Osteocyte (in vitro differentiated cells): ENCODE results near the gene PSMB3. TPM values are rescaled to one million over a fixed set of nuclear protein-coding genes. Genes with fewer than 3 reads are reported as not detected.

Source experiments
- DNase-seq: peaks from one replicate; pipeline ENCODE4 v3.0.0; 2021; ENCODE audit warnings: mixed read lengths; ENCODE audit not compliant: unreplicated experiment; ENCODE audit errors: extremely low spot score
- H3K27ac Mint-ChIP-seq: one replicate; pipeline ENCODE4 v1.8.0; 2021; ENCODE audit warnings: mild to moderate bottlenecking, mixed read lengths; ENCODE audit not compliant: unreplicated experiment
- H3K27me3 Mint-ChIP-seq: one replicate; pipeline ENCODE4 v1.8.0; 2021; ENCODE audit warnings: mixed read lengths; ENCODE audit not compliant: unreplicated experiment
- H3K36me3 Mint-ChIP-seq: one replicate; pipeline ENCODE4 v1.8.0; 2021; ENCODE audit warnings: mixed read lengths; ENCODE audit not compliant: unreplicated experiment
- H3K4me1 Mint-ChIP-seq: one replicate; pipeline ENCODE4 v1.8.0; 2021; ENCODE audit warnings: mixed read lengths; ENCODE audit not compliant: unreplicated experiment
- H3K4me3 Mint-ChIP-seq: one replicate; pipeline ENCODE4 v1.8.0; 2021; ENCODE audit warnings: mild to moderate bottlenecking, moderate library complexity, mixed read lengths; ENCODE audit not compliant: unreplicated experiment
- H3K9me3 Mint-ChIP-seq: one replicate; pipeline ENCODE4 v1.8.0; 2021; ENCODE audit warnings: mixed read lengths; ENCODE audit not compliant: unreplicated experiment
- total RNA-seq: library from RNA; stranded (reverse); gene quantifications from 2 replicates; pipeline ENCODE4 v1.2.1, GENCODE V29; 2021
- TF ChIP-seq, protein P1 (sequence below): fragments of 200-600 bp; sonication (generic); IDR thresholded peaks from 2 replicates; pipeline ENCODE4 v1.5.0; 2021; ENCODE audit warnings: antibody characterized with exemption, mild to moderate bottlenecking, moderate library complexity

PSMB3 gene
- total RNA-seq, 1 donor from 2014 or later, result 144 TPM

DNA sequence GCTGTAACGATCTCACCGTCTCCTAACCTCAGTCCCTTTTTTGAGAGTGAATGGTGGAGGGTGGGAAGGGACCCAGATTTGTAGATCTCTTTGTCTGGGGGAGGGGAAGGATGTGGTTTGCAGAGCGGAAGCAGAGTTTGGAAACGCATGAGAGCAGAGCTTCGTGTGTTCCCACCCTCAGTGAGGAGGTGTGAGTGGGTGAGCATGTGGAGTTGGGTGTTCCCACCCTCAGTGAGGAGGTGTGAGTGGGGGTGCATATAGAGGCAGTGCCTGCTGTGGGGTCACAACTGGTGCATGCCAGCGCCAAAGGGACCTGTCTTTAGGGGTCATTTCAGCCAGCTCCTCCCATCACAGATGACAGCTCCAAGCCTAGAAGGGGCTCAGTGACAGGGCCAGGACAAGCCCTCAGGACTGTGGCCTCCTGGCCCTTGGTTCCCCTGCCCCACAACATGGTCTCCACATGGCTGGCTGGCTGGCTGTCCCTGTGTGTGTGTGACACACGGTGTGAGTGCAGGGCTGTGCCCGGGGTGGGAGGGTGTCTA is 24.2 kb upstream of the PSMB3 start:
- peaks cover 4% of the 10 kb centered on the region for H3K36me3 Mint-ChIP-seq
- H3K27me3 Mint-ChIP-seq, result no peaks in the 10 kb centered on the region
- TF ChIP-seq, protein P1, sequence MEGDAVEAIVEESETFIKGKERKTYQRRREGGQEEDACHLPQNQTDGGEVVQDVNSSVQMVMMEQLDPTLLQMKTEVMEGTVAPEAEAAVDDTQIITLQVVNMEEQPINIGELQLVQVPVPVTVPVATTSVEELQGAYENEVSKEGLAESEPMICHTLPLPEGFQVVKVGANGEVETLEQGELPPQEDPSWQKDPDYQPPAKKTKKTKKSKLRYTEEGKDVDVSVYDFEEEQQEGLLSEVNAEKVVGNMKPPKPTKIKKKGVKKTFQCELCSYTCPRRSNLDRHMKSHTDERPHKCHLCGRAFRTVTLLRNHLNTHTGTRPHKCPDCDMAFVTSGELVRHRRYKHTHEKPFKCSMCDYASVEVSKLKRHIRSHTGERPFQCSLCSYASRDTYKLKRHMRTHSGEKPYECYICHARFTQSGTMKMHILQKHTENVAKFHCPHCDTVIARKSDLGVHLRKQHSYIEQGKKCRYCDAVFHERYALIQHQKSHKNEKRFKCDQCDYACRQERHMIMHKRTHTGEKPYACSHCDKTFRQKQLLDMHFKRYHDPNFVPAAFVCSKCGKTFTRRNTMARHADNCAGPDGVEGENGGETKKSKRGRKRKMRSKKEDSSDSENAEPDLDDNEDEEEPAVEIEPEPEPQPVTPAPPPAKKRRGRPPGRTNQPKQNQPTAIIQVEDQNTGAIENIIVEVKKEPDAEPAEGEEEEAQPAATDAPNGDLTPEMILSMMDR, result no peak
- H3K4me3 Mint-ChIP-seq, result no peak overlapping the region
- H3K4me1 Mint-ChIP-seq, result peaks cover 30% of the 10 kb centered on the region
- DNase-seq, result no peak
- H3K27ac Mint-ChIP-seq, result no peak overlapping the region
- no peaks in the 10 kb centered on the region for H3K9me3 Mint-ChIP-seq

DNA sequence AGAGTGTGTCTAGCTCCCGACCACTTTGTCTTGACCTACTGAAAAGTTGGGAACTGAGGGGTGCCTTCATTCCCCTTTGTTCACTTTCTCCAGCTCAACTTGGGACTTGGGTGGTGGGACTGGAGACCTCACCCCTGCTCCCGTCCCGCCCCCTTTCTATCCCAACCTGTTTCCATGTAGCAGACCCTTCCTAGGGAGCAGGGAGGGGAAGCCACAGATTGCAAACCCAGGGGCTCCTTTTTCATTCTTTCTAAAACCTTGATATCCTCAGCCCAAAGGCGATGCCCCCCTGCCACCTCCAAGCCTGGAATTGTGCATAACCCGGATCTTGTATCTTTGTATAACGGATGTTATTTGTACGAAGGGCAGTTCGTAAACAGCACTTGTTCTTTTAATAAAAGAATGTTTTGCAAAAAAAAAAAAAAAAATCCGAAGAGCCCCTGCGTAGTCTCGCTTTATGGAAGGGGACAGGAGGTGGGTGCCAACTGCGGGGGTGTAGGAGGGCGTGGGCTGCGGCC is 23.1 kb upstream of the PSMB3 start:
- peaks cover 4% of the 10 kb centered on the region for H3K36me3 Mint-ChIP-seq
- peaks cover 27% of the 10 kb centered on the region for H3K4me1 Mint-ChIP-seq
- DNase-seq, result no peak
- TF ChIP-seq, protein P1, result no peak
- H3K4me3 Mint-ChIP-seq, result peak overlapping the region; percentile 70
- no peaks in the 10 kb centered on the region for H3K27me3 Mint-ChIP-seq
- H3K27ac Mint-ChIP-seq, result peak overlapping the region; percentile 55
- no peaks in the 10 kb centered on the region for H3K9me3 Mint-ChIP-seq

DNA sequence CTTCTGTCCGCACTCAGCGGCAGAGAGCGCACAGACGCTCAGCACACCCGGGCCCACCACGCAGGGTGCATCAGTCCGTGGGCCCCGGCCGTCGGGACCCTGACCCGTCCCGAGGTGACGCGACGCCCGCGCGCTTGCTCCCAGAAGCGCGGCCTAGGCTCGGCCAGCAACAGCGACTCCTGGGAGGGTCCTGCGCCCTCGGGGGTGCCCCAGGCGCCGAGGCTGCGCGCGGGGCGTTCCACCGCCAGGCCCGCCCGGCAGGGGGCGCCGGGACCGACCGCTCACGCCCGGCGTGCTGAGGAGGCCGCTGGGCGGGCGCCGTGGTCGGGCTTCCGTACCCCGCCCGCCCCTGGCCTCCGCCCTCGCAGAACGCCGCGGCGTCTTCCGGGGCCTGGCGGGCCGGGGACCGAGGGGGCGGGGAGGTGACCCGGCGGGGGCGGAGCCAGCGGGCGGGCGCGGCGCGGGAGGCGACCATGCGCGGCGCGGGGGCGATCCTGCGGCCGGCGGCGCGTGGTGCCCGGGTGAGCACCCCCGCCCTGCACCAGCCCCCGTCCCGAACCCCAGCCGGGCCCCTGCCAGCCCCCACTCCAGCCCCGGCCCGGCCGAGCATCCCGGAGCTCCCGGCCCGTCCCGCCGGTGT is 22.5 kb upstream of the PSMB3 start, which contains the start of gene CISD3:
TSS of gene CISD3 (plus strand) at position 456 of the 640 bp plus-strand sequence. CDS start at position 474, 18 bp downstream.
- H3K4me1 Mint-ChIP-seq, result peaks cover 27% of the 10 kb centered on the region
- TF ChIP-seq, protein P1, result peak; percentile 83
- peak; percentile 93 for DNase-seq
- H3K27me3 Mint-ChIP-seq, result no peaks in the 10 kb centered on the region
- H3K27ac Mint-ChIP-seq, result peak within 1 kb of the TSS; percentile 88
- no peaks in the 10 kb centered on the region for H3K9me3 Mint-ChIP-seq
- H3K4me3 Mint-ChIP-seq, result peak within 1 kb of the TSS; percentile 81
- peaks cover 5% of the 10 kb centered on the region for H3K36me3 Mint-ChIP-seq

DNA sequence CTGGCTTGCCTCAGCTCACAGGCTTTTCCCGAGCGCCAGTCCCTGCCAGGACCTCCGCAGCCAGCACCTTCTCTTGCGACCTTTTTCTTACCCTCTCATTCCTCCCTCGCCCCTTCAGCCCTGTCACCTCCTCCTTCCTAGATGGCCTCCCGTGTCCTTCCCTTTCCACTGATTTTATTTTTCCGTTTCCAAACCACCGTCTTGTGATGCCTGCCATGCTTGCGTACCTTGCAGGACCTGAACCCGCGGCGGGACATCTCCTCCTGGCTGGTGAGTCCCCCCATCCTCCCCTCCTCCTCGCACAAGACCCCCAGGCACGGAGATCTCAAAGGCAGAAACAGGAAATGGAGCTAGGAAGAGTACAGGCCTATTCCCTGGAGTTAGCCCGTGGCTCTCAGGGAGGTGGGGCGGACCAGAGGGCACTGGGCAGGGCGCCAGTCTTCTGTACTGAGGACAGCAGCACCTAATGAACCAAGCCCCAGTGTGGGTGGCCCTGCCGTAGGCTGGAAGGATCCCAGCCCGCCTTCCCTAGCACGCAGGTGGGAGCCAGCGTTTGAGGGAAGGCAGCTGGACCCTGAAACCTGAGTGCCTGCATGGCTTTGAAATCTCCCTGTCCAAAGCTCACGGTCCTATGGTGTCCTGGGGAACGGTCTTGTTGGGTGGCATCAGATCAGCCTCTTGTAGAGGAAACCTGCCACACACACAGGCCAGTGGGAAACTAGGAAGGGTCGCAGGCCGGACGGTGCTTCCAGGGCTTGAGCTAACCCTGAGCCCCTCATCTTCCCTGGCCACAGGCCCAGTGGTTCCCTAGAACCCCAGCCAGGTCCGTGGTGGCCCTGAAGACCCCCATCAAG is 21.8 kb upstream of the PSMB3 start:
- H3K4me3 Mint-ChIP-seq, result peak overlapping the region; percentile 81
- no peaks in the 10 kb centered on the region for H3K9me3 Mint-ChIP-seq
- peak overlapping the region; percentile 88 for H3K27ac Mint-ChIP-seq
- peaks cover 32% of the 10 kb centered on the region for H3K4me1 Mint-ChIP-seq
- no peak for DNase-seq
- TF ChIP-seq, protein P1, result no peak
- peaks cover 8% of the 10 kb centered on the region for H3K36me3 Mint-ChIP-seq
- H3K27me3 Mint-ChIP-seq, result no peaks in the 10 kb centered on the region
